OCI-M1 (cell line): ENCODE data around the gene GNG13.
A peak's percentile ranks its signal among the peaks of the same experiment; 100 is the strongest.

Experiments used
- DNase-seq: peaks from one replicate; lab custom pipeline; 2025; lab: John Stamatoyannopoulos, UW

Gene GNG13

DNA sequence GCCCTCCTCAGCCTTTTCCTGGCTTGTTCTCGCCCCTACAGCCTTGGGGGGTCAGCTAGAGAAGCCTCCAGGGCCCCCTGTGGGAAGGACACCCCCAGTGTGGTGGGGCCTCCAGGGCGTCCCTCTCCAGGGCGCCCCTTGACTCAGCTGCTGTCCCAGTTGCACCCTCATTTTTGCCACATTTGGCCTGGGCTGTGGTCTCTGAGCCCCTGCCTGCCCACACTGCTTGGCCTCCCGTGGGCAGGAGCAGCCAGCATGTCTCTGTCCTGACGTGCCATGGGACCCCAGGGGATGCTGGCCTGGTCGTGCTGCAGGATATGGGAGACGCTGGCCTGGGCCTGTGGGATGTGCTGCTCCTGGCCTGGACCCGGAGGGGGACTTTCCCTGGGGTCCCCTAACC is 7.1 kb downstream of the GNG13 start:
- DNase-seq, result no peak

DNA sequence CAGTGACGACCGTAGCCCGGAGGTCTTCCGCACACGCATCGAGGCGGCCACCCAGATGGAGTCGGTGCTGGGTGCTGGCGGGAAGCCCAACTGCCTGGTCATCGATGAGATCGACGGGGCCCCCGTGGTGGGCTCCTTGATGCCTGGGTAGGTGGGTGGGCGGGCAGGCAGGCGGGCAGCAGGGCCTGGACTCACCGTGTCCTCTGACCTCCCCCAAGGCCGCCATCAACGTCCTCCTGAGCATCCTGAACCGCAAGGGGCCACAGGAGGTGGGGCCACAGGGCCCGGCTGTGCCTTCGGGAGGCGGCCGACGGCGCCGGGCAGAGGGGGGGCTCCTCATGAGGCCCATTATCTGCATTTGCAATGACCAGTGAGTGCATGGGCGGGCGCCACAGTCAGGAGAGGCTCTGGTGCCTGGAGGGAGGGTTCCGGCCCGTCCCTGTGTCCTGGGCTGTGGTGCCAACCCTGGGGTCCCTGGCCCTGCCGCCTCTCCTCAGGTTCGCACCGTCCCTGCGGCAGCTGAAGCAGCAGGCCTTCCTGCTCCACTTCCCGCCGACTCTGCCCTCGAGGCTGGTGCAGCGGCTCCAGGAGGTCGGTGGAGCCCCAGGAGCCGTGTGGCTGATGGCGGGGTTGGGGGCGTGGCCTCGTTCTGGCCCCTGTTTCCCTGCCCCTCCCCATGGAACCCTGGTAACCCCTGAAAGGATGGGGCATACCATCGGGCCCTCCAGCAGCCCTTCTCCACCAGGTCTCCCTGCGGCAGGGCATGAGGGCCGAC is 8.1 kb downstream of the GNG13 start:
- no peak for DNase-seq

DNA sequence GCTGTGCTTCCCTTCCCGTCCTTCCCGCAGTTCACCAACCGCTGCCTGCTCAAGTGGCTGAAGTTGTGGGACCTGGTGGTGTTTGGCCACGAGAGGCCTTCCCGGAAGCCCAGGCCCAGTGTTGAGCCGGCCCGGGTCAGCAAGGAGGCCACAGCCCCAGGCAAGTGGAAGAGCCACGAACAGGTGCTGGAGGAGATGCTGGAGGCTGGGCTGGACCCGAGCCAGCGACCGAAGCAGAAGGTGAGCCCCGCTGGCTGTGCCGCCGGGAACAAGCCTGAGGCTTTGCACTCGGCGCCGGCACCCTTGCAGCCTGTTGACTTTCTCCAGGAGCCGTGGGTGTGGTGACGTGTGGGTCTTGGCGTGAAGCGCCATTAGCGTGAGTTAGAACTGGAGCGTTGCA is 9.4 kb downstream of the GNG13 start:
- no peak for DNase-seq

DNA sequence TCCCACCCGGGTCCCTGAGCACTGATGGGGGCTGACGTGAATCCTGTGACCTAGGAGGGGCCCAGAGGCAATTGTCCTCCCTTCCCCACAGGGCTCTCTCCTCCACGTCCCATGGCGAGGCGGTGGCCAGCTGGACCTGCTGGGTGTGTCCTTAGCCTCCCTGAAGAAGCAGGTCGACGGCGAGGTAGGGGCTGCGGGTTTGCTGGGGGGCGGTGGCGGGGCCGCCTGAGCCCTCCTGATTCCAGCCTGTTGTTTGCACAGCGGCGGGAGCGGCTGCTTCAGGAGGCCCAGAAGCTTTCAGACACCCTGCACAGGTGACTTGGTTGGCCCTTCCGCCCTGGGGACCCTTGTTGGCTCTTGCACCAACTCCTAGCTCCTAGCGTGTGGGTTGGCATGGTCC is 10.4 kb downstream of the GNG13 start:
- DNase-seq, result no peak

GRCh38 chr16:789191-789850 is 11.2 kb downstream of the GNG13 start:
- DNase-seq, result no peak

GRCh38 chr16:788399-789126 is 12.0 kb downstream of the GNG13 start, which contains the start of gene CHTF18:
TSS of gene CHTF18 (plus strand) at chr16:788620. CDS start at chr16:788685, 65 bp downstream.
- DNase-seq, result peak; percentile 94

- DNase-seq, result peak; percentile 62
Observed at GRCh38 chr16:787978-788398, 12.5 kb downstream of the GNG13 start, which contains the start of gene RPUSD1. TSS of gene RPUSD1 (minus strand) at chr16:788381. CDS start at chr16:787737, 644 bp downstream.

GRCh38 chr16:787321-787966 is 13.1 kb downstream of the GNG13 start:
- DNase-seq, result peak; percentile 28

DNA sequence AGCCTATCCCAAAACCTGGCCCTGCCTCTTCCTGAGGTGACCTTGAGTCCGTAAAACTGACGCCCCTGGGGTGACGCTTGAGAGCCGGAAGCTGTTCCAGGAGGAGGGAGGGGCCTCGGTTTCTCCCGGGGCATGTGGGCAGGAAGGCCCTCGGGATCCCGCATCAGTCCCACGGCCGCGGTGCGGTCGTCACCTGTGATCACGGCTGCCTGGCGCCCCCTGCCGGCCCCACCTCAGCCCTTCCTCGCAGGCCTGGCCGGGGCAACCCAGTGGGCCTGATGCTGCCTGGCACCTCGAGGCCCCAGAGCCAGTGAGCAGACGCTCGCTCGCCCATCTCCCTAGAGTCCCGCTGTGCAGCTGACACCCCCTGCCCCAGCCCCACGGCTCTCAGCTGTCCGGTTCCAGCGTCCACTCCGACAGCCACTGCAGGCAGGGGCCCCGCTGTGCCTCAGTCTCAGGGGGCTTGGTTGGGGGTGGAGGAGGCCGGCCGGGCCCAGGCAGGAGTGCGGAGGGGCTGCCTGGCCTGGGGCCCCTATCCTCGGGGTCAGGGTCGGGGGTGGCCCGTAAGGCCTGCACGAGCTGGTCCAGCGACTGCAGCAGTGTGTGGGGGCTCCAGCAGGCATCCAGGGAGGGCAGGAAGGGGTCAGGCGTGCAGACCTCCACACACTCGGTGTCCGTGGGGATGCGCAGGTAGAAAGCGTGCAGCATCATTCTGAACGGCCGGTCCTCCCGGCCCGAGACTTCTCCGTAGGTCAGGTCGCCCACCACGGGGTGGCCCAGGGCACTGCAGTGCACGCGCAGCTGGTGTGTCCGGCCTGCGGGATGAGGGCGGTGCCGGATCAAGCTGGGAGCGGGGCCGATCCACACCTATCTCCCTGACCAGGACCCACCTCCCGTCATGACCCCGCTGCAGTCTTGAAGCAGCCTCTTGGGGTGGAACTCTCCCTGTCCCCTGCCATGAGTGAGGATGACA is 14.7 kb downstream of the GNG13 start:
- peak; percentile 53 for DNase-seq

GRCh38 chr16:784431-784830 is 16.1 kb downstream of the GNG13 start:
- no peak for DNase-seq

DNA sequence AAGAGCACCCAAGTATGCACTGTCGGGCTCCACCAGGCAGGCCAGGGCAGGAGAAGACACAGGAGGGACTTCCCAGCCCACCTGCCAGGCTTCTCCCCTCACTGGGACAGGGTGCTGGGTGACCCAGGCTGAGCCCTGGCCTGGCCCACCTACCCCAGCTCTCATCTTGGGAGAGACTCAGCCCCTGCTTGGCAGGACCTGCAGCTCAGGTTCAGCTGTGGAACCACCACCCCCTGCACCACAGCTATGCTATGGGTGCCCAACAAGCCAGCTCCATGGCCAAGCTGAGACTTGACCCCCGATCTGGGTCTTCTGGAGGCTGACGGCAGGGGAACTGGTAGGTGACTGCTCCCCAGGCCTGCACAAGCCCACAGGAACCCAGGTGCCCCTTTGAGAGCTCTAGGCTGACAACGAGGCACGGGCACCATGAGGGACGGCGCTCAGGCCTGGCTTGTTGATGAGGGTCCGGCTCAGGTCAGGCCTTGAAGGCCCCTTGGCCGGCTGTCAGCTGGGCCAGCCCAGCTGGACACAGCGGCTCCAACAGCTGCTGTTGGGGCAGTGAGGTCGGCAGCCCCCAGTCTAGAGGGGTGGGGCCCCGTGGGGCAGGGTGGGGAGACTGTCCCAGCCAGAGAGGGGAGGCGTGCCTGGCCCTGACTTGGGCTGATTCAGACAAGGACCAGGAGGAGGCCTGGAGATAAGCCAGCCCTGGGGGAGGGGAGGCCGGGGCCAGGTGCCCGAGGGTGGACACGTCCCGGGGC is 17.0 kb downstream of the GNG13 start:
- DNase-seq, result no peak

DNA sequence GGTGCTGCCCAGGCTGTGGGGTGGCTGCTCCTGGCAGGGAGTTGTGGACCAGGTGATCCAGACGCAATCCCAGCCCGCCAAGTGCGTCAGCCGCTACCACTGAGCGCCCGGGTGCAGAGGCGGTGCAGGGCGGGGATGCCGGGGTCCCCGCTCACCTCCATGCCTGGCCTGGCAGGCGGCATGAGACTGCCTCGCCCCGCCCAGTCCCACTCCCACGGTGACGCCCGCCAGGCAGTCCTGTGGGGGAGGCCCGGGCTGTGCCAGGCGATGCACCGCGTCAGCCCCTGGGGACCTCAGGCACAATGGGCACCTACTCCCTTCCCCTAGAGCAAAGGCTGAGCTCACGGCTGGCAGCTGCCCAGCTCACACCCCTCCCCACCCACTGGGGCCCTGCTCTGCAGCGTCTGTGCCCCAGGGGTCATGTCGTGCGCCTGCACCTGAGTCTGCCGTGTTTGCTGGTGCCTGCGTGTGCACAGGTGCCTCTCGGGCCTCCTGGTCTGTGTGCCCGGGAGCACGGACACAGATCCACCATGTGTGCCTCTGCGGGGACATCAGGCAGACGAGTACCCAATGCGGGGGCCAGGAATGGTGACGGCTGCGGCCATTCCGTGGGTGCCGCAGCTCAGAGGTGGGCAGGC is 17.6 kb downstream of the GNG13 start:
- DNase-seq, result no peak

DNA sequence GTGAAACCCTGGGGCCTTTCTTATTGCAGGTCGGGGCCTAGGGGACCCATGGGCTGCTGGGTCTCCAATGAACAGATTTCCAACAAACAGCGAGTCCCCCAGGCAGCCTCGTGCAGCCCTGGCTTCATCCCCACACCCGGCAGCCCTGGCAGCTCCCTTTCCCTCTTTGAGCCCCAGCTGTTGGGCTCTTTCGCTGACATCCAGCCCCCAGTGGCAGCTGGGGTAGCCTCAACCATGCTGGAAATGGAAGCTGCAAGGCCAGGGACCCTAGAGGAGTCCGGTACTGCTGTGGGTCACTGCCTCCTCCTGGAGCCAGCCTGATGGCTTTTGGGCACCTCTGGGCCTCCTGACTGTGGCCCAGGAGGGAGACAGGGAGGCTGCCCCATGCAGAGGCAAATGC is 18.3 kb downstream of the GNG13 start:
- no peak for DNase-seq

- peak; percentile 6 for DNase-seq
Observed at GRCh38 chr16:781346-782010, 19.1 kb downstream of the GNG13 start.

DNA sequence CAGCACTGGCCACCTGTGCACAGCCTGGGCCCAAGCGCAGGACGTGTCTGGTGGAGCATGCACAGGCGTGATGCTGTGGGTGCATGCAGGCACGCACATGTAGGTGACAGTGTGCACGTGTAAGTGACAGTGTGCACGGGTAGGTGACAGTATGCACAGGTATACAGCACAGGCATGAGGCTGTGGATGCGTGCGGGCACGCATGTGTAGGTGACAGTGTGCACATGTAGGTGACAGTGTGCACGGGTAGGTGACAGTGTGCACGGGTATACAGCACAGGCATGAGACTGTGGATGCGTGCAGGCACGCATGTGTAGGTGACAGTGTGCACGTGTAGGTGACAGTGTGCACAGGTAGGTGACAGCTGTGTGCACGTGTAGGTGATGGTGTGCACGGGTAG is 20.2 kb downstream of the GNG13 start:
- no peak for DNase-seq

- DNase-seq, result no peak
Observed at GRCh38 chr16:779561-779960, 21.0 kb downstream of the GNG13 start.

- DNase-seq, result no peak
Observed at GRCh38 chr16:778909-779527, 21.5 kb downstream of the GNG13 start.

DNA sequence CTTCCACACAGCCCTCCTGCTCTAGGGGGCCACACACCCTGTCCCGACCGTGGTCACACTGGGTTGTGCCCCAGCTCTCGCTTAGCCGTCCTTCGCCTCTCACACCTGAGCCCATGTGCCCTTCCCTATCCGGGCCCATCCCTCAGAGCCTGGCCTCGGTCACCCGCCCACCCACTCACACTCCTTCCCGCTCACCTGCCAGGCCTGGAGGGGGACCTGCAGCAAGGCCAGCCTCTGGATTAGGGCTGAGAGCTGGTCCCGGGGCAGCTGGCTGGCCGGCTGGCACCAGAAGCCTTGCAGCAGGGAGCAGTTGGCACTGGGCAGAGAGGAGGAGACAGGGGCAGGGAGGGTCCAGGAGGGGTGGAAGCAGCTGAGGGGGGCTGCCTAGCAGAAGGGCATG is 22.1 kb downstream of the GNG13 start:
- DNase-seq, result no peak

- DNase-seq, result peak; percentile 21
Observed at GRCh38 chr16:777826-778225, 22.7 kb downstream of the GNG13 start.
